DMS153 treated with DMSO at 0.1 percent for 48 hours (cell line): Measurements from ENCODE around the gene LGALS4.
"Not testable (repeated sequence)": the region's sequence is repeated elsewhere in the genome, so short reads cannot be mapped to it uniquely, and the experiment has no call there.

ENCODE experiments used
- DNase-seq: peaks from one replicate; lab custom pipeline; 2025; ENCODE audit not compliant: unreplicated experiment; lab: John Stamatoyannopoulos, UW

Gene LGALS4

GRCh38 chr19:38842439-38843174, 29.9 kb upstream of the LGALS4 start:
- no peak for DNase-seq

DNA sequence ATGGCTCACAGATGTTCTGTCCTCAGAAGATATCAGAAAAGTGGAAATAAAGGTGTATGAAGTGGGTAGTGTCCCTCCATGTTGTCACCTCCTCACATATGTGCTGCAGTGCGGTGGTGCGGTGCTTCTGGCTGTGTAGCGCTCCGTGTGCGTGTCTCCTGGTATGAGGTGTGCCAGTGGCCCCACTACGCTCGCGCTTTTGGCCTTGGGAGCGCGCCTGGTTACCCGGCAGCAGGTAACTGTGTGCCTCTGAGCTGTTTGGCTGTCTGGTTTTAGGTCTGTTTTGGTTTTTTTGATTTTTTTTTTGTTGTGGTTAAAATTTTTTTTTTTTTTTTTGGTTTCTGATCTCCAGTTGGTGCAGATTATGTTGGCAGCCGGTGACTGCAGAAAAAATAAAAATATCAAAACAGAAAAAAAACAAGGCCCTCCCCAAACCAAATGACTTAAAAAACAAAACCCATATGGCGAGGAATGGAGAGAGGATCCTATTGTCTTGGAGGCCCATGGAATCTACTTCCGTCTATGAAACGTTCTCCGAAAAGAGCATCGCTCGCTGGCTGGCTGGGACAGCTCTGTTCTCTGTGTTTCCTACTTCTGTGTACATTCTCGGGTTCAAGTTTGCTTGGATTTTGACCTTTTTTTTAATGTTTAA, 29.2 kb upstream of the LGALS4 start:
- no peak for DNase-seq

GRCh38 chr19:38841180-38841766, 28.5 kb upstream of the LGALS4 start:
- no peak for DNase-seq

DNA sequence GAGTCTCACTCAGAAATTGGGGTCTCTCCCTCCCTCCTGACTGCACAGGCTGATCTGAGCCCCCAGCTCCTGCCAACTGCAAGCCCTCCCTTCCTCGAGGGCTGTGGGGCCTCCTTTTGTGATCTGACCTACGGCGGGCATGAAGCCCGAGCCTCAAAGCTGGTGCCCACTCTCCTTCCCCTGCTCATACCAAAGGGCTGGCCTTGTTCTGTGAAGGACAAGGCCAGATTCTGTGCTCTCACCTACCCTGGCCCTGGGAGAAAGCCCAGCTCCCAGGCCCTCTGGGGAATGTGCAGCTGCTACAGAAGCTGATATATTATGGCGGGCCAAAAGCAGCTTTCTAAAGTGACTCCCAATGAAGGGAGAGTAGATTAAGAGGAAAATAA, 27.8 kb upstream of the LGALS4 start:
- no peak for DNase-seq

GRCh38 chr19:38839816-38840582, 27.3 kb upstream of the LGALS4 start:
- no peak for DNase-seq

- DNase-seq, result no peak
These were observed 26.4 kb upstream of the LGALS4 start for GRCh38 chr19:38838986-38839761.

DNA sequence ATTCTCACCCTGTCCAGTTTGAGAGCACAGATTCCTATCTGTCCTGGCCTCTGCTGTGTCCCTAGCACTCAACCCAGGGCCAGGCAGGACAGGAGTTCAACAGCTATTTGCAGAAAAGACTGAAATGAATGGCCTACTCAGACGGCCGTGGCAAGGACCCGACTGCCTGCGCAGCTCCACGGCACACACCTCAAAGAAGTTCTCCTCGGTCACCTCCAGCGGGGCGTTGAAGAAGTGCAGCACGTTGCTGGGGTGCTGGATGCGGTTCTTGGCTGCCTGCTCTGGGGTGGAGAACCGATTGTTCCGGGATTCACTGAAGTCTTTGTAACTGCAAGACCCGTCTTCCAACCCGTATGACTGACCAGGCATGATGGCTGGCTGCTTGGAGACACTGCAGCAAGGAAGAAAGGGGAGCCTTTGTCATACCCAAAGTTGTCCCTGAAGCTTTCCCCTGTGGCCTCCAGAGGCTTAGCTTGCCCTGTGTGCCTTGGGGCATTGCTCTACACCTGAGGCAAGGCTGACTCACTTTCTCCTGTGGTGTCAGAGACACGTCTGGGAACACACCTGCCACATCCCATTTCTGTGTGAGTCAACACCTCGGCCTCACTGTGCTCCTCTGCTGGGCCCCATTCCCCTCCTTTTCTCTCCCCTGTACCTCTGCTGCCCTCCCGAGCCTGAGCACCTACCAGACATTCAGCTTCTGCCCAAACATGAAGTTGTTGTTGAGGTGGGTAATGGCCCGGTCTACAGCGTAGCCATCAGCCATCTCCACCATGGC, 25.7 kb upstream of the LGALS4 start:
- DNase-seq, result no peak

GRCh38 chr19:38837656-38838121, 24.9 kb upstream of the LGALS4 start:
- DNase-seq, result no peak

GRCh38 chr19:38836983-38837626, 24.4 kb upstream of the LGALS4 start:
- no peak for DNase-seq

- DNase-seq, result no peak
These were observed 23.6 kb upstream of the LGALS4 start for GRCh38 chr19:38836159-38836982.

DNA sequence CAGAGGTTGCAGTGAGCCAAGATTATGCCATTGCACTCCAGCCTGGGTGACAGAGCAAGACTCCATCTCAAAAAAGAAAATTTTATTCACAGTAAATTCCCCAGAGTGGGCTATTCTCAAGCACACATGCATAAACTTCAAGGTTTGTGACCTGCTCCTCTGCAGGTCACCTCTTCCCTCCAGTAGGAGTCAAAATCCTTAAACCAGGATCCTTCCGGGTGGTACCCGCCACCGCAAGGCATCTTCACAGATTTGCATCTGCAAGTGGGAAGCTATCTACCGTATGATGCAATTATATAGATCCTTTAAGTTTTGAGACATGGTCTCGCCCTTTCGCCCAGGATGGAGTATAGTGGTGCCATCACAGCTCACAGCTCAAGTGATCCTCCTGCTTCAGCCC, 21.8 kb upstream of the LGALS4 start:
- DNase-seq, result no peak

- DNase-seq, result no peak
These were observed 21.4 kb upstream of the LGALS4 start for GRCh38 chr19:38834104-38834490.

DNA sequence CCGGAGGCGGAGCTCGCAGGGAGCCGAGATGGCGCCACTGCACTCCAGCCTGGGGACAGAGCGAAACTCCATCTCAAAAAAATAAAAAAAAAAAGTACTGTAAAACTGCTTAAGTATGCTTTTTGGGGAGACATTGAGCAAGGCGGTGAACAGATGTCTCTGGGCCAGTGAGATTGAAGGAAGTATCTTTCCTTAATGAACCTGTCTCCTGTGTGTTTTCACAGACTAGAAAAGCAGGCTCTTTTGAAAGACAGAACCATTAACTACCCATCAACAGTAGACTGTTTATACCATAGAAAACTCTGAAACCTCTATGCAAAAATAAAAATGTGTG, 20.3 kb upstream of the LGALS4 start:
- DNase-seq, result no peak

- DNase-seq, result no peak
These were observed 18.4 kb upstream of the LGALS4 start for GRCh38 chr19:38831142-38831605.

DNA sequence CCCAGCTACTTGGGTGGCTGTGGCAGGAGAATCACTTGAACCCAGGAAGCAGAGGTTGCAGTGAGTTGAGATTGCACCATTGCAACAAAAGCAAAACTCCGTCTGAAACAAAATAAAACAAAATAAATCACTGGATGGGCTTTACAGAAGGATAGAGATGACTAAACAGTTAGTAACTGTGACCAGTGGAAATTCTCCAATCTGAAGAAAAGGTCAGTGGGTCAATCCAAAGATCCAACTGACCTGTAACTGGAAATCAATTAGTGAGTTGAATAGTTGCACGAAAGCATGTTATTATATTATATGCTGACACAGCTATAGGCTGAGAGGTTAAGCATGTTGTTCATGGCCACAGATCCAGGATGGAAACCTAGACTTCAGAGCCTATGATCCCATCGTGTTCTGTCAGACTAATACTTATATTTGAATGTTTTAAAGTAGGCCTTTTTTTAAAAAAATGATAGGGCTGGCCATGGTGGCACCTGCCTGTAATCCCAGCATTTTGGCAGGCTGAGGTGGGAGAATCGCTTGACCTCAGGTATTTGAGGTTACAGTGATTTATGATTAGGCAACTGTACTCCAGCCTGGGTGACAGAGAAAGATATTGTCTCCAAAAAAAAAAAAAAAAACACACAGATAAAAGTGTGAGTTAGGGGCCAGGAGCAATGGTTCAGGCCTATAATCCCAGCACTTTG, 17.4 kb upstream of the LGALS4 start:
- no peak for DNase-seq

- DNase-seq, result not testable (repeated sequence)
These were observed 16.5 kb upstream of the LGALS4 start for GRCh38 chr19:38829203-38829602.

DNA sequence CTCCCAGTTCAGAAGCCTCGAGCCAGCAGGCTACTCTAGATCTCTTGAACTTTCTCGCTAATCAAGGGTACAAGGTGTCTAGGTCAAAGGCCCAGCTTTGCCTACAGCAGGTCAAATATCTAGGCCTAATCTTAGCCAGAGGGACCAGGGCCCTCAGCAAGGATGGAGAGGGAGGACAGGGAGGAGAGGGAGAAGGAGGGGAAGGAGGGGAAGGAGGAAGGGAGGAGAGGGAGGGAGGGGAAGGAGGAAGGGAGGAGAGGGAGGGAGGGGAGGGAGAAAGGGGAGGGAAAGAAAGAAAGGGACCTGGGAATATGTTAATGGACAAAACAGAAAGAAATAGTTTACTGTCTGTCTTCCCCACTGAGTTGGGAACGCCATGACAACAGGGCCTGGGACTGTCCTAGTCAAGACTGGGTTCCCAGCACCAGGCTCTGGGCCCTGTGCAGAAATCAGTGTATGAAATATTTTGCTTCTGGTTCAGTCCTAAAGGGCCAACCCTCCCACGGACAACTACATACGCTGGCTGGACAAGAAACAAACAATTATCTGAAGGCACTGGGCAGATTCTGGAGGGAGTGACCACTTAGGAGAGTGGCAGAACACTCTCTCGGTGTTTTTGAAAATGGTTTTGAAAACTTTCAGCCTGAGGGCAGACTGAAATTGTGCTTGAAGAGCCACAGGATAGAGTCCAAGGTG, 14.3 kb upstream of the LGALS4 start:
- DNase-seq, result no peak

DNA sequence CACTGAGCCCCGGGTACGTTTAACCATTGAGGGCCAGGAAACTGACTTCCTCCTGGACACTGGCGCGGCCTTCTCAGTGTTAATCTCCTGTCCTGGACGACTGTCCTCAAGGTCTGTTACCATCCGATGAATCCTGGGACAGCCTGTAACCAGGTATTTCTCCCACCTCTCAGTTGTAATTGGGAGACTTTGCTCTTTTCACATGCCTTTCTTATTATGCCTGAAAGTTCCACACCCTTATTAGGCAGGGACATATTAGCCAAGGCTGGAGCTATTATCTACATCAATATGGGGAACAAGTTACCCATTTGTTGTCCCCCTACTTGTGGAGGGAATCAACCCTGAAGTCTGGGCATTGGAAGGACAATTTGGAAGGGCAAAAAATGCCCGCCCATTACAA, 13.2 kb upstream of the LGALS4 start:
- DNase-seq, result not testable (repeated sequence)
